Activated CD4-positive, alpha-beta T cell treated with anti-CD3 and anti-CD28 coated beads, Interleukin-2, amount 50 U/mL, for 24 hours (primary cell): ENCODE results near the gene MAP3K2.

Source experiments
- DNase-seq, 2 donors: peaks; one replicate each; pipeline ENCODE4 v3.0.0-alpha.2; 2020; ENCODE audit warnings: low read depth in 1 of 2, low spot score in 1 of 2

MAP3K2 gene

GRCh38 chr2:127384529-127384928 is 3.2 kb downstream of the MAP3K2 start:
- DNase-seq: no peak

- DNase-seq: no peak
These were observed 4.9 kb downstream of the MAP3K2 start for GRCh38 chr2:127382831-127383230.

- DNase-seq: peak in 1 of 2 donors; percentile 32
These were observed 6.0 kb downstream of the MAP3K2 start for GRCh38 chr2:127381762-127382161.

GRCh38 chr2:127379712-127380355 is 7.9 kb downstream of the MAP3K2 start:
- no peak for DNase-seq

GRCh38 chr2:127378720-127379119 is 9.1 kb downstream of the MAP3K2 start:
- no peak for DNase-seq

- DNase-seq: no peak
These were observed 10.5 kb downstream of the MAP3K2 start for GRCh38 chr2:127377262-127377661.

GRCh38 chr2:127376257-127376656 is 11.5 kb downstream of the MAP3K2 start:
- no peak for DNase-seq

- DNase-seq: no peak
These were observed 14.3 kb downstream of the MAP3K2 start for GRCh38 chr2:127373362-127374083.

- no peak for DNase-seq
These were observed 16.7 kb downstream of the MAP3K2 start for GRCh38 chr2:127371037-127371436.

GRCh38 chr2:127370010-127370409 is 17.8 kb downstream of the MAP3K2 start:
- DNase-seq: no peak

- DNase-seq: no peak
These were observed 22.5 kb downstream of the MAP3K2 start for GRCh38 chr2:127365211-127365643.

GRCh38 chr2:127362971-127363370 is 24.8 kb downstream of the MAP3K2 start:
- DNase-seq: no peak

- DNase-seq: no peak
These were observed 25.6 kb downstream of the MAP3K2 start for GRCh38 chr2:127361929-127362885.

- no peak for DNase-seq
These were observed 27.5 kb downstream of the MAP3K2 start for GRCh38 chr2:127360242-127360641.

GRCh38 chr2:127359520-127359919 is 28.3 kb downstream of the MAP3K2 start:
- no peak for DNase-seq

GRCh38 chr2:127358971-127359370 is 28.8 kb downstream of the MAP3K2 start:
- DNase-seq: no peak

- DNase-seq: no peak
These were observed 29.7 kb downstream of the MAP3K2 start for GRCh38 chr2:127358044-127358443.

- no peak for DNase-seq
These were observed 30.2 kb downstream of the MAP3K2 start for GRCh38 chr2:127357591-127357990.

GRCh38 chr2:127356531-127356930 is 31.2 kb downstream of the MAP3K2 start:
- no peak for DNase-seq

- peak in 1 of 2 donors; percentile 27 for DNase-seq
These were observed 32.3 kb downstream of the MAP3K2 start for GRCh38 chr2:127355407-127356008.
